ENCODE results near the gene PAPOLB.

DNA sequence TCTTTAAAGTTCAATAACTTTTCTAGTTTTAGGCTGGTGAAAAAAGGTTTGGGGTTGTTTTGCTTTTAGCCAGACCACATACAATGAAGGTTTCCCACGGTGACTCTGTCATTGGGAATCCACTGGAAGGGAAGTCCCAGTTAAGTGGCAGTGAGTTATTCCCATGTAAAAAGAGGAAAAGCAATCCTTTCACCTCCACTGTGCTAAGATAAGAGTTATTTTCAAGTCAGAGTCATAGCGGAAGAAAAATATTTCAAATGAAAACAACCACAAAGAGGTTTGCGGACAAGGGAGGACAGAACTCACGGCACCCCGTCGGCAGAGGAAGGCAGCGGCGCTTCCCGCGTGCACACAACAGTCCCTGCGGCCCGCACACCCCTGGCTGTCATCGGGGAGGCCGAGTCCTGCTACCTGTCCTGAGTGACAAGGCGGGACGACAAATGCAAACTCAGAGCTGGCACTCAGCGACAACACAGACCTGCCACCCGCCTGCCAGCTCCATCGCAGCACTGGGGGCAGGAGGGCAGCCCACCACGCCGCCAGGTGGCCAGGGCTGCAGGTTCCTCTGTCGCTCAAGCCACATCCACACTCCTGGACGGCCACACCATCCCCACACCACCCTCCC lies 9.3 kb upstream of the PAPOLB start:
- TF ChIP-seq, protein P1, sequence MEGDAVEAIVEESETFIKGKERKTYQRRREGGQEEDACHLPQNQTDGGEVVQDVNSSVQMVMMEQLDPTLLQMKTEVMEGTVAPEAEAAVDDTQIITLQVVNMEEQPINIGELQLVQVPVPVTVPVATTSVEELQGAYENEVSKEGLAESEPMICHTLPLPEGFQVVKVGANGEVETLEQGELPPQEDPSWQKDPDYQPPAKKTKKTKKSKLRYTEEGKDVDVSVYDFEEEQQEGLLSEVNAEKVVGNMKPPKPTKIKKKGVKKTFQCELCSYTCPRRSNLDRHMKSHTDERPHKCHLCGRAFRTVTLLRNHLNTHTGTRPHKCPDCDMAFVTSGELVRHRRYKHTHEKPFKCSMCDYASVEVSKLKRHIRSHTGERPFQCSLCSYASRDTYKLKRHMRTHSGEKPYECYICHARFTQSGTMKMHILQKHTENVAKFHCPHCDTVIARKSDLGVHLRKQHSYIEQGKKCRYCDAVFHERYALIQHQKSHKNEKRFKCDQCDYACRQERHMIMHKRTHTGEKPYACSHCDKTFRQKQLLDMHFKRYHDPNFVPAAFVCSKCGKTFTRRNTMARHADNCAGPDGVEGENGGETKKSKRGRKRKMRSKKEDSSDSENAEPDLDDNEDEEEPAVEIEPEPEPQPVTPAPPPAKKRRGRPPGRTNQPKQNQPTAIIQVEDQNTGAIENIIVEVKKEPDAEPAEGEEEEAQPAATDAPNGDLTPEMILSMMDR (IDR thresholded peaks at IDR 0.05), result no peak
- TF ChIP-seq POLR2A (IDR thresholded peaks at IDR 0.05) (no peak), EP300 (IDR thresholded peaks at IDR 0.05) (no peak)

Data from suprapubic skin (tissue), 3 donors.